Right atrium auricular region (tissue), 2 donors: Measurements from ENCODE around the gene GLRA3. TPM values are rescaled to one million over a fixed set of nuclear protein-coding genes. Genes with fewer than 3 reads are reported as not detected.
"Not testable (repeated sequence)": the region's sequence is repeated elsewhere in the genome, so short reads cannot be mapped to it uniquely, and the experiment has no call there.

Source experiments
- DNase-seq: peaks from one replicate; pipeline ENCODE4 v3.0.0-alpha.2; 2019; ENCODE audit warnings: low spot score
- H3K27ac ChIP-seq, 2 donors: fragments of 200-600 bp; sonication (generic); 1 replicate in 1 of 2; 2 replicates in 1 of 2; pipeline ENCODE4 v1.5.1; 2016 to 2019
- H3K27me3 ChIP-seq, 2 donors: fragments of 200-600 bp; sonication (generic); one replicate each; pipeline versions ENCODE4 v1.5.1 to v1.6.0; 2017 to 2019
- H3K36me3 ChIP-seq: fragments of 200-600 bp; sonication (generic); one replicate; pipeline ENCODE4 v1.5.1; 2016
- H3K4me1 ChIP-seq, 2 donors: fragments of 200-600 bp; sonication (generic); one replicate each; pipeline versions ENCODE4 v1.5.1 to v1.6.0; 2017 to 2019
- H3K4me3 ChIP-seq, 2 donors: fragments of 200-600 bp; sonication (generic); 1 replicate in 1 of 2; 2 replicates in 1 of 2; pipeline ENCODE4 v1.5.1; 2017 to 2019; ENCODE audit warnings: mild to moderate bottlenecking in 1 of 2, moderate library complexity in 1 of 2
- H3K9me3 ChIP-seq, 2 donors: fragments of 200-600 bp; sonication (generic); one replicate each; pipeline ENCODE4 v1.5.1; 2019
- total RNA-seq, 2 donors: library from RNA; depleted of rRNA; stranded (reverse); fragments of >200 nt; gene quantifications; one replicate each; pipeline ENCODE4 v1.1.0, GENCODE V29; 2016
- TF ChIP-seq, protein P1 (sequence below), 2 donors: fragments of 200-600 bp; sonication (generic); IDR thresholded peaks; one replicate each; pipeline ENCODE4 v1.5.1; 2019; ENCODE audit warnings: antibody characterized with exemption in 2 of 2

GLRA3 gene
- total RNA-seq: not detected

DNA sequence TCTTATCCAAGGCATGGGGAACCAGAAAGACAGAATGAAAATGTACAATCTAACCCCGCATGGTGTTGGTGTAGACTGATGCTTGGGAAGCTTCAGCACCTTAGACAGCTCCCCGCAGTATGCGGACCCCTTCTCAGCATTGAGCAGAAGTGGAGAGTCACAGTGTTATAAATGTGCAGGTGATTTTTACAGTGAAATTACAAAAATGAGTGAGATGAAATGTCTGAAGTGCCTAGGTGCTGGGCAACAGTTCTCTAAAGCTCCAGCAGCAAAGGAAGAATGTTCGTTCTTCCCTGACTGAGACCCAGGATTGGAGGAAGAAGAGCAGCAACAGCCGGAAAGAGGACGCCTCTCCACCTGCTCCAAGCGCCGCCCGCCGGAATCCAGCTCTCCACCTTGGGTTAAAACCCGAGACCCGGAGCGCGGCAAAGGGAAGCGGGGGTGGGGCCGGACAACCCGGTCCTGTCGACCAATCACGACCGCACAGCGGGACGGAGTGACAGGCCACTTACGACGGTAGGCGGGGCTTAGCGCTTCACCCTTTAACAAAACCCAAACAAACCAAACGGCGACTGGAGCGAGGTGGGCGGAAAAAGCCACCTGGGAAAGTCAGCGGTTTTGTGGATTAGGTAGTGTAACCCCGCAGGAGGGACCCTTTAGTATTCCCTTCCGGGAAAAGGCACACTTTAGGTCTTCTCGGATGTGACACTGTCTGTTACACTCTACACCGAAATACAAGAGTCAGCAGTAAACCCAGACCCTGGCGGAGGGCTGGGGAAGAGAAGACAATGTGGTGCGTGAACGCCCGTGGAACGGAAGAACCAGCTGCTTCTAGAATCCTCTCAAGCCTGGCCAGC, at the start of gene GLRA3:
GLRA3 (minus strand) TSS at position 403 of the 857 bp plus-strand sequence. CDS start 436 bp downstream, outside the sequence.
- TF ChIP-seq, protein P1, sequence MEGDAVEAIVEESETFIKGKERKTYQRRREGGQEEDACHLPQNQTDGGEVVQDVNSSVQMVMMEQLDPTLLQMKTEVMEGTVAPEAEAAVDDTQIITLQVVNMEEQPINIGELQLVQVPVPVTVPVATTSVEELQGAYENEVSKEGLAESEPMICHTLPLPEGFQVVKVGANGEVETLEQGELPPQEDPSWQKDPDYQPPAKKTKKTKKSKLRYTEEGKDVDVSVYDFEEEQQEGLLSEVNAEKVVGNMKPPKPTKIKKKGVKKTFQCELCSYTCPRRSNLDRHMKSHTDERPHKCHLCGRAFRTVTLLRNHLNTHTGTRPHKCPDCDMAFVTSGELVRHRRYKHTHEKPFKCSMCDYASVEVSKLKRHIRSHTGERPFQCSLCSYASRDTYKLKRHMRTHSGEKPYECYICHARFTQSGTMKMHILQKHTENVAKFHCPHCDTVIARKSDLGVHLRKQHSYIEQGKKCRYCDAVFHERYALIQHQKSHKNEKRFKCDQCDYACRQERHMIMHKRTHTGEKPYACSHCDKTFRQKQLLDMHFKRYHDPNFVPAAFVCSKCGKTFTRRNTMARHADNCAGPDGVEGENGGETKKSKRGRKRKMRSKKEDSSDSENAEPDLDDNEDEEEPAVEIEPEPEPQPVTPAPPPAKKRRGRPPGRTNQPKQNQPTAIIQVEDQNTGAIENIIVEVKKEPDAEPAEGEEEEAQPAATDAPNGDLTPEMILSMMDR (IDR thresholded peaks at IDR 0.05): no peak
- no peak within 1 kb of the TSS for H3K4me3 ChIP-seq
- H3K4me1 ChIP-seq: no peaks in the 10 kb centered on the region
- H3K27ac ChIP-seq: no peak within 1 kb of the TSS
- H3K27me3 ChIP-seq: no peaks in the 10 kb centered on the region
- no peaks in the 10 kb centered on the region for H3K36me3 ChIP-seq
- no peak for DNase-seq
- no peaks in the 10 kb centered on the region for H3K9me3 ChIP-seq

DNA sequence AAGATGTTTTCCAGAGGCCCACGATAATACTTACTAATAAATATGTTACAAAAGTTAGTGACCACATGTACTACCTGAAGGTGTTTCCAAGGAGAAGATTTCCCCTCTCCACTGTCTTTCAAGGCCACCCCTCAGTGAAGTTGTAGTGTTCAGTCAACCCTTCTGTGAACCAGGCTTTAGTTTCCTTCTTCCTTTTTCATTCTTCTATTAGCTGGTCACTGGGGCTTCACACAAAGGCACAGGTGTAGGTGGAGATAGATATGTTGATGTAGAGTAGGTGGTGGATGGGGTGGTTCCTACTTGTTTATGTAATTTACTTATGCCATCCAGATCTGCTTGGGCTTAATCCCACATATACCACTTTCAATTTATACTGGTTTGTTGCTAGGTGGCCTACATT, 45.9 kb upstream of the GLRA3 start:
- Histone ChIP-seq H3K4me3 (no peak overlapping the region), H3K36me3 (no peaks in the 10 kb centered on the region), H3K4me1 (no peaks in the 10 kb centered on the region), H3K27me3 (no peaks in the 10 kb centered on the region), H3K27ac (no peak overlapping the region), H3K9me3 (no peaks in the 10 kb centered on the region)
- no peak for DNase-seq
- TF ChIP-seq, protein P1 (IDR thresholded peaks at IDR 0.05): no peak

DNA sequence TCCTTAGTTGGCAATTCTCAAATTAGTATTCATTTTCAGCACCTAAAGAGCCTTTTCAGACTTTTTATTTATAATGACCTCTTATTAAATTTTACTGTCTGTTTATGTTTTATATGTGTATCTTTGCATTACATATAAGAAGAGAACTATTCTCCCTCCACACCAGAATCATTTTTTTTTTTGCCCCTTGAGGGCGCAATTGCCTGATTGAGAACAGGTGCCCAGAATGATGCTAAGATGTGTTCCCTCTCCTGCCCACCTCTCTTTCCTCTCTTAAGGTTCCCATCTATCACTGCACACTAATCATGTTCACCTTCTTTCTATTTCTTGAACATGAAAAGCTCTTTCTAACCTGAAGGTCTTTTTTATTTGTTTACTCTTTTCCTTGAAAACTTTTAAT, 44.9 kb upstream of the GLRA3 start:
- Histone ChIP-seq H3K27me3 (no peaks in the 10 kb centered on the region), H3K36me3 (no peaks in the 10 kb centered on the region), H3K4me1 (no peaks in the 10 kb centered on the region), H3K4me3 (no peak overlapping the region), H3K9me3 (no peaks in the 10 kb centered on the region), H3K27ac (no peak overlapping the region)
- DNase-seq: no peak
- TF ChIP-seq, protein P1 (IDR thresholded peaks at IDR 0.05): peak in 1 of 2 donors; percentile 15

DNA sequence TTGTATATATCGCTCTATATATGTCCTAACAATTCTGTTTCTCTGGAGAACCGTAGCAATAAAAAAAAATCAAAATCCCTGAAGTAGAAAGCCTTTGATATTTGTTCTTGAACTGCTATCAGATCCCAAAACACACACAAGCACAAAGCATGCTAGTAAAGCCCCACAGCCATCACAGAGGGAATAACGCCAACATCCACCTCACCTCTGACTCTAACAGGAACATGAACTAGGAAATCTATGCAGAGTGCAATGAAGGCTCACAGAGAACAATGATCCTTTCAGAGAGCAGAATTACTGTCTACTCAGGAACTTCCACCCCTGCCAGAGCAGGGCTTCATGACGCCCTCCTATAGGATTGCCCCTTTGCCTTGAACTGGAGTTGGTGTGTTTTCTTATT, 44.1 kb upstream of the GLRA3 start:
- not testable (repeated sequence) for DNase-seq, H3K4me3 ChIP-seq, H3K9me3 ChIP-seq, H3K27me3 ChIP-seq, H3K27ac ChIP-seq, H3K36me3 ChIP-seq, H3K4me1 ChIP-seq

DNA sequence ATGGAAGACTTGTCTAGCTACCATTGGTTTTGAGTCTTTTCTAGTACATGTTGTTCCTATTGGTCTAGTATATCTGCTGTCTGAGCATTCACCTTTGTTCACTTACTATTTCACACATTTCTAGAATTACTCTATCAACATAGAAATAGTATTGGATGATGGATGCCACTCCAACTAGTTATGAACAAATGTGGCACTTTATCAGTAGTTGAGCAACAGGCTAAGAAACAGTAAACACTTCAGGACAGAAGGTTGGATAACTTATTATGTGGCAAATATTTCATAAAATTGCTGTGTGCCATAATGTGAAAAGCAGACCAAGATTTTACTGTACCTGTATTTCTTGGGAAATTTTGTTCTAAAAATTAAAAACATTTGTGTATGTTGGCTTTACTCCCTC, 42.4 kb upstream of the GLRA3 start:
- H3K27me3 ChIP-seq: no peaks in the 10 kb centered on the region
- H3K4me3 ChIP-seq: no peak overlapping the region
- TF ChIP-seq, protein P1 (IDR thresholded peaks at IDR 0.05): no peak
- H3K27ac ChIP-seq: no peak overlapping the region
- H3K36me3 ChIP-seq: no peaks in the 10 kb centered on the region
- DNase-seq: no peak
- H3K4me1 ChIP-seq: no peaks in the 10 kb centered on the region
- no peaks in the 10 kb centered on the region for H3K9me3 ChIP-seq

DNA sequence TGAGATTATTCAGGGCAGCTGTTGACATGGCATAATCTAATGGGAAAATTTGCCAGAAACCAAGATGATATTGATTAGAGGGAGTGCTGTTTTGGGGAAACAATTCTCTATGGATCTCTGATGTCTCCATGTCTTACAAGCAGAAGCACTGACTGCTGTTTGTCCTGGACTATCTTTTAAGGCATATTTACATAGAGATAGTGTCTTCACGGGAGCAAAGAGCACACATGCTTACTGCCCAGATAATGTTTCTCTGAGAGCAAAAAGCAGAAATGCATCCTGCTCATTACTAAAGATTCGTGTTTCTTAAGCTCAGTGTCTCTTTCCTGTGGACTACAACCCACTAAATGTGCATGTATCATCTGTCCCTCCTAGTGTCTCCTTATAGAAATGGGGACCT, 41.3 kb upstream of the GLRA3 start:
- Histone ChIP-seq H3K36me3 (no peaks in the 10 kb centered on the region), H3K4me3 (no peak overlapping the region), H3K4me1 (no peaks in the 10 kb centered on the region), H3K27ac (no peak overlapping the region), H3K27me3 (no peaks in the 10 kb centered on the region), H3K9me3 (no peaks in the 10 kb centered on the region)
- TF ChIP-seq, protein P1 (IDR thresholded peaks at IDR 0.05): no peak
- no peak for DNase-seq
